ENCODE measurements around the gene MTCH1. TPM values are rescaled to one million over a fixed set of nuclear protein-coding genes. Genes with fewer than 3 reads are reported as not detected.

The MTCH1 gene
- total and polyA plus RNA-seq, 2 donors (not counting 1 experiment from before 2014, with no cell fraction given), result 91.7 to 150 TPM

GRCh38 chr6:36958775-36959554 is 27.0 kb downstream of the MTCH1 start:
- H2AFZ ChIP-seq (ENCODE audit: insufficient read depth, low read depth, low read length, poor library complexity, severe bottlenecking), result no peak overlapping the region
- ChIA-PET CTCF (no interaction called here), POLR2A (no interaction called here)
- TF ChIP-seq EZH2 (IDR thresholded peaks at IDR 0.05; ENCODE audit: borderline replicate concordance, insufficient read depth, low read depth, low read length, poor library complexity, severe bottlenecking) (no peak), CTCF (IDR thresholded peaks at IDR 0.05) (no peak)
- H3K27me3 Mint-ChIP-seq, result no peaks in the 10 kb centered on the region
- H3K9ac ChIP-seq (ENCODE audit: low read length), result no peak overlapping the region
- H3K4me3 Mint-ChIP-seq, result no peak overlapping the region
- peaks cover 34 to 45% of the 10 kb centered on the region in 2 donors for H3K4me1 ChIP-seq (ENCODE audit: control insufficient read depth in 2 of 2, insufficient read depth in 2 of 2, low read length in 2 of 2)
- no peaks in the 10 kb centered on the region for H3K9me3 Mint-ChIP-seq (ENCODE audit: insufficient read depth)
- no peak for DNase-seq
- H3K4me3 ChIP-seq (ENCODE audit: control extremely low read depth in 1 of 5, extremely low read depth in 1 of 5, insufficient read depth in 1 of 5, low read depth in 2 of 5, low read length in 4 of 5), result no peak overlapping the region
- H4K20me1 ChIP-seq (ENCODE audit: control insufficient read depth, insufficient read depth, low read length, poor library complexity, severe bottlenecking), result no peaks in the 10 kb centered on the region
- H3K9me3 ChIP-seq (ENCODE audit: control extremely low read depth in 1 of 3, control insufficient read depth in 2 of 3, insufficient read depth in 1 of 3, low read length in 2 of 3), result no peaks in the 10 kb centered on the region
- ATAC-seq (ENCODE audit: low read depth), result no peak
- H3K27ac Mint-ChIP-seq, result no peak overlapping the region
- H3K4me1 Mint-ChIP-seq, result peaks cover 50% of the 10 kb centered on the region
- no peak overlapping the region for H3K27ac ChIP-seq (ENCODE audit: low read length in 2 of 2)
- H3K27me3 ChIP-seq (replicated peaks in 1 of 4; ENCODE audit: control extremely low read depth in 1 of 4, control insufficient read depth in 3 of 4, insufficient read depth in 4 of 4, low read length in 3 of 4), result no peaks in the 10 kb centered on the region
- WGBS (ENCODE audit: insufficient coverage), result 90% methylated on average over 44 of the region's 44 CpGs
- H3K36me3 ChIP-seq (replicated peaks in 1 of 2; ENCODE audit: control extremely low read depth in 1 of 2, control insufficient read depth in 1 of 2, extremely low read depth in 1 of 2, insufficient read depth in 2 of 2, low read length in 1 of 2), result no peaks in the 10 kb centered on the region
- H3K79me2 ChIP-seq (ENCODE audit: control insufficient read depth, insufficient read depth, low read length), result no peaks in the 10 kb centered on the region
- intact Hi-C loops (cut with micrococcal nuclease), result no loop called here
- H3K4me2 ChIP-seq (replicated peaks; ENCODE audit: low read depth, low read length, poor library complexity, severe bottlenecking), result no peak overlapping the region

- Mint-ChIP-seq H3K27ac (no peak overlapping the region), H3K4me3 (no peak overlapping the region), H3K4me1 (peaks cover 47% of the 10 kb centered on the region), H3K9me3 (ENCODE audit: insufficient read depth) (no peaks in the 10 kb centered on the region), H3K27me3 (no peaks in the 10 kb centered on the region)
- no peak for DNase-seq
- Histone ChIP-seq H3K9me3 (ENCODE audit: control extremely low read depth in 1 of 3, control insufficient read depth in 2 of 3, insufficient read depth in 1 of 3, low read length in 2 of 3) (no peaks in the 10 kb centered on the region), H3K4me3 (ENCODE audit: control extremely low read depth in 1 of 5, extremely low read depth in 1 of 5, insufficient read depth in 1 of 5, low read depth in 2 of 5, low read length in 4 of 5) (no peak overlapping the region), H3K27me3 (replicated peaks in 1 of 4; ENCODE audit: control extremely low read depth in 1 of 4, control insufficient read depth in 3 of 4, insufficient read depth in 4 of 4, low read length in 3 of 4) (no peaks in the 10 kb centered on the region), H2AFZ (ENCODE audit: insufficient read depth, low read depth, low read length, poor library complexity, severe bottlenecking) (no peak overlapping the region), H3K9ac (ENCODE audit: low read length) (no peak overlapping the region), H3K4me2 (replicated peaks; ENCODE audit: low read depth, low read length, poor library complexity, severe bottlenecking) (no peak overlapping the region), H3K4me1 (ENCODE audit: control insufficient read depth in 2 of 2, insufficient read depth in 2 of 2, low read length in 2 of 2) (peaks cover 29 to 40% of the 10 kb centered on the region in 2 donors), H4K20me1 (ENCODE audit: control insufficient read depth, insufficient read depth, low read length, poor library complexity, severe bottlenecking) (no peaks in the 10 kb centered on the region), H3K36me3 (replicated peaks in 1 of 2; ENCODE audit: control extremely low read depth in 1 of 2, control insufficient read depth in 1 of 2, extremely low read depth in 1 of 2, insufficient read depth in 2 of 2, low read length in 1 of 2) (no peaks in the 10 kb centered on the region), H3K27ac (ENCODE audit: low read length in 2 of 2) (no peak overlapping the region), H3K79me2 (ENCODE audit: control insufficient read depth, insufficient read depth, low read length) (no peaks in the 10 kb centered on the region)
- WGBS (ENCODE audit: insufficient coverage), result 90% methylated on average over 5 of the region's 9 CpGs
- no peak for ATAC-seq (ENCODE audit: low read depth)
- POLR2A ChIA-PET, result interaction anchor here (0.6 kb wide), 1 partner anchor 77 kb away, joined by 5 read pairs; no protein-coding TSS in a partner anchor
- TF ChIP-seq EZH2 (IDR thresholded peaks at IDR 0.05; ENCODE audit: borderline replicate concordance, insufficient read depth, low read depth, low read length, poor library complexity, severe bottlenecking) (no peak), CTCF (IDR thresholded peaks at IDR 0.05) (no peak)
- intact Hi-C loops (cut with micrococcal nuclease), result no loop called here
- CTCF ChIA-PET, result interaction anchor here (1.0 kb wide), 1 partner anchor 60 kb away, joined by 3 read pairs; no protein-coding TSS in a partner anchor
These were observed 28.2 kb downstream of the MTCH1 start for GRCh38 chr6:36957773-36958271.
